HG03575 (cell line): ENCODE measurements around the gene BANF1.

ENCODE experiments used
- ATAC-seq: cut with Tn5 transposase; IDR thresholded peaks from one replicate; pipeline ENCODE4 v1.9.1; 2021; ENCODE audit not compliant: unreplicated experiment, insufficient number of reproducible peaks, low FRiP score; ENCODE audit errors: extremely low read depth

BANF1 gene

DNA sequence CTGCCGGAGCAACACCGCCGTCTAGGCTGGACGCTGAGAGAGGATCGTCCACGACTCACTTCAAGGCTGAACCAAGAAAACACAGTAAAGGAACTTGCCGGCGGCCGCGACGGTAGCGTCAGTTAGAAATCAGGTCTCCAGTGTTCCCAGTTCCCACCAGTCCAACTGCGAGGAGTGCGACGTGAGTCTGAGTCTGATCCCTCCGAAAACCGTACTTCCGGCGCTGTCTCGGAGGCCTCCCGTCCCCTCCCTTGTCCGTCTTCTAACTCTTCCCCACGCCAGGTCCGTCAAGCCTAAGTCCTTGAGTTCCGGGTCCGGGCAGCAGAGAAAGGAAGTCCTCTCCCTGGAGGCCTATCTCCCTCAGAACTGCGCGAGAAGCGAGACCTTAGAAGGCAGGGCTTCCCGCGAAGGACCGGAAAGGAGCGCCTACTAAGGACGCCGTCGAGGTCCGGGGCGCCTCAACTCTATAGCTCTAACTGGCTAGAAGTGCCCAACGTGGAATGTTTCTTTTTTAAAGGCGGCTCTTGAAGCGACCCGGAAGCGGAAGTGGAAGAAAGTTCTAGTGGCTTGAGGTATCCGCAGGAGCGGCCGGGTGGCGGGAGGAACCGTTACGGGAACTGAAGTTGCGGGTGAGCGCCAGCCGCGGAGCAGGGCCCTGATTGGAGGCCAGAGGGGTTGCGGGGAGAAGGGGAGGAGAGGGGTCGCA, at the start of gene BANF1, which contains the start of gene EIF1AD:
Gene BANF1, plus strand, starts transcription at position 562 of the 706 bp plus-strand sequence. CDS start 748 bp downstream, outside the sequence.
Gene EIF1AD, minus strand, starts transcription at position 216 of the 706 bp plus-strand sequence. CDS start 1,768 bp downstream, outside the sequence.
- peak; percentile 66 for ATAC-seq

GRCh38 chr11:65953471-65953870, 48.8 kb upstream of the BANF1 start:
- ATAC-seq = no peak

DNA sequence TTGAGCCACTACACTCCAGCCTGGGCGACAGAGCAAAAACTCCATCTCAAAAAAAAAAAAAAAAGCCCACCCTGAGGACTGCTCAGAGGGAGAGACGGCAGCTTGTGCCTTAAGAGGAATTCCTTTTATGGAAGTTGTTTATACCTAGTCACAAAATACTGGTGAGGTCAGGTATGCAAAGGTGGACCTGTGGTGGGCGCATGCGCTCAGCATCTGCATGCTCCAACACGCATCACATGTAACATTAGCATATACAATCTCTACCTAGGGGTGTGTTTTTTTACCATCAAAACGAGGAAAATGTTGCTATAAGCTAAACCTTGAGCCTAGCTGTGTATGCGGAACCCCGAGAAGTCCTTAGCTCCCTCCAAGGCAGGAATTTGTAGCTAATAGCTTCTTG, 47.5 kb upstream of the BANF1 start:
- ATAC-seq = no peak

- ATAC-seq = no peak
These were observed 44.0 kb upstream of the BANF1 start for GRCh38 chr11:65958291-65958690.

DNA sequence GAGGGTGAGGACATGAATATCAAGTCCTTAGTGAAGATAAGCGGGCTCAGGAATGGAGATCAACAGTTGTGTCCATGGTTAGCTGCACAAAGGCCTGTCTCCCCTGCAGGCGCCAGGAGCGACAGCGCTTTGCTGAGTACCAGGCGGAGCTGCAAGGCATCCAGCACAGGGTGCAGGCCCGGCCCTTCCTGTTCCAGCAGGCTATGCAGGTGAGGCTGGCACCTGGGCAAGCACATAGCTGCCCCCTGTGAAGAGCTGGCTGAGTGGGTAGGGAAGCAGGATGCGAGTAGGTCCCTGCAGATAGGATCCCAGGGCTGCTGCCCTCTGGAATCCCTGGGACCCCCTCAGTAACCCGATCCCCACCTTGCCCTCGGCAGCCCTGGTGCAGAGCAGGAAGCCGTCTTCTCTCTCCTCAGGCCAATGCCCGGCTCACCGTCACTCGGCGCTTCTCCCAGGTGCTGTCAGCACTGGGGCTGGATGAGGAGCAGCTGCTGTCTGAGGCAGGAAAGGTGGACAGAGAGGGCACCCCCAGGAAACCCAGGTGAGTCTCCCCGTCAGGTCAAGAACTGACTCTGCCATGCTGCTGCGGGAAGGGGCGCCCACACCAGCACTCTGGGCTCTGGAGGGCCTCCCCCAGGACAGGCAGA, 43.4 kb upstream of the BANF1 start:
- ATAC-seq = no peak

DNA sequence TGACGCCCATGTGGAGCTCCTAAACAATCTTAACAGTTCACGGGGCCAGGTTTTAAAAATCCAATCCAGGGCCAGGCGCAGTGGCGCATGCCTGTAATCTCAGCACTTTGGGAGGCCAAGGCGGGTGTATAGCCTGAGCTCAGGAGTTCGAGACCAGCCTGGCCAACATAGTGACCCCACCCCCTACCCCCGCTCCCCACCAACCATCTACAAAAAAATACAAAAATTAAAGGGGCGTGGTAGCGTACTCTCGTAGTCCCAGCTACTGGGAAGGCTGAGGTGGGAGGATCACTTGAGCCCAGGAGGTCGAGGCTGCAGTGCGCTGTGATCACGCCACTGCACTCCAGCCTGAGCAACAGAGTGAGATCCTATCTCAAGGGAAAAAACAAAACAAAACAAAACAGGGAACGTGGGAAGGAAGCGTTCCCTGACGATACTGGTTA, 41.5 kb upstream of the BANF1 start:
- ATAC-seq = no peak

DNA sequence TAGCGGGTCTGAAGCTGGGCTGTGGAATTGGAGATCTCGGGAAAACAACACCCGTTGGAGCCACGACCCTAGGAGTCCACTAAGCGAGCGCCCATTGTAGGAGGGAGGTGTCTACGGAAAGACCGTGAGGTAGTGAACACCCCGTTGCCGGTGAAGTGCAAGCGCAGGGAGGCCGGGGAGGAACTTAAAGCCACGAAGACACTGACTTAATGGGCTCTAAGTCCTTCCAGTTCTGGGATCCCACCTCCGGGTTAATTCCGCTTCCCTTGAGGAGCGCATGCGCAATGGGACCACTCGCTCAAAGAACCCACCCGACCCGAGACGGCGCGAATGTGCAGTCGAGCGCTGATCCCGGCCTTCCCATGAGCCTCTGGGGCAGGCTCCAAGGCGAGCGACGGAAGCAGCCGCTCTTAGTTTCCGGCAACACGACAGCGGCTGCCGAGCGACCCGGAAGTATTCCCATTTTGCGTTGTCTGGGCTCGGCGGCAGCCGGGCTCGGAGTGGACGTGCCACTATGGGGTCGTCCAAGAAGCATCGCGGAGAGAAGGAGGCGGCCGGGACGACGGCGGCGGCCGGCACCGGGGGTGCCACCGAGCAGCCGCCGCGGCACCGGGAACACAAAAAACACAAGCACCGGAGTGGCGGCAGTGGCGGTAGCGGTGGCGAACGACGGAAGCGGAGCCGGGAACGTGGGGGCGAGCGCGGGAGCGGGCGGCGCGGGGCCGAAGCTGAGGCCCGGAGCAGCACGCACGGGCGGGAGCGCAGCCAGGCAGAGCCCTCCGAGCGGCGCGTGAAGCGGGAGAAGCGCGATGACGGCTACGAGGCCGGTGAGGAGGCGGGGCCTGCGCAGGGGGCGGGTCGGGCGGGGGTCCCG, 40.8 kb upstream of the BANF1 start, which contains the start of gene SART1:
Gene SART1, plus strand, starts transcription at position 468 of the 874 bp plus-strand sequence. Its CDS starts 47 bp downstream, at position 515.
- no peak for ATAC-seq

DNA sequence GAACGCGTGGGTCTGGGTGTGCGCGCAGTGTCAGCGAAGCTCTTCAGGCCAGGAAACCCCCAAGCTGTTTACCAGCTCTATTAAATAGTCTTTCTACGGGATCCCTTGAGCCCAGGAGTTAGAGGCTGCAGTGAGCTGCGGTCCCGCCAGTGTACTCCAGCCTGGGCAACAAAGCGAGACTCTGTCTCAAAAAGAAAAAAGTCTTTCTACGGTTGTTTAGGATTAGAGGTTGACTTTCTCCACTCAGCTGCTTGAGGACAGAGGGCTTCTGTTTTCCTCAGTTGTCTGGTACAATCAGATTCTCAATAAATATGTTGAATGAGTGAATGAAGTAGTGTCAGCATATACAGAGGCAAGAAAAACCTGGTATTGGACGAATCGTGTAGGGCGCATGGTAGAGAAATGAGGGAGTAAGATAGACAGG, 40.1 kb upstream of the BANF1 start:
- no peak for ATAC-seq

DNA sequence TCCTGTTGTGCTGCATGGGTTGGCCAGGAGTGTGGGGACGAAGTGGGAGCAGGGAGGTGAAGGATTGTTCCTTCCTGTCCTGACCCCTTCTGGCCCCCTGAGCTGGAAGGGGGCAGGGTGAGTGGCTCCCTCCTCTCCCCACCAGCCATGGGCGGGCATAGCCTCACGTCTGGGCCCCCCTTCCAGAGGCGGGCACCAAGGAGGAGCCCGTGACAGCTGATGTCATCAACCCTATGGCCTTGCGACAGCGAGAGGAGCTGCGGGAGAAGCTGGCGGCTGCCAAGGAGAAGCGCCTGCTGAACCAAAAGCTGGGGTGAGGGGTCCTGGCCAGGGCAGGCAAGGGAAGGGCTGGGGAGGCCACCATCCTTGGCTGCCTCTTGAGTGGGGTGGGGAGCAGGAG, 37.4 kb upstream of the BANF1 start:
- no peak for ATAC-seq

GRCh38 chr11:65965986-65966762, 36.1 kb upstream of the BANF1 start:
- no peak for ATAC-seq

DNA sequence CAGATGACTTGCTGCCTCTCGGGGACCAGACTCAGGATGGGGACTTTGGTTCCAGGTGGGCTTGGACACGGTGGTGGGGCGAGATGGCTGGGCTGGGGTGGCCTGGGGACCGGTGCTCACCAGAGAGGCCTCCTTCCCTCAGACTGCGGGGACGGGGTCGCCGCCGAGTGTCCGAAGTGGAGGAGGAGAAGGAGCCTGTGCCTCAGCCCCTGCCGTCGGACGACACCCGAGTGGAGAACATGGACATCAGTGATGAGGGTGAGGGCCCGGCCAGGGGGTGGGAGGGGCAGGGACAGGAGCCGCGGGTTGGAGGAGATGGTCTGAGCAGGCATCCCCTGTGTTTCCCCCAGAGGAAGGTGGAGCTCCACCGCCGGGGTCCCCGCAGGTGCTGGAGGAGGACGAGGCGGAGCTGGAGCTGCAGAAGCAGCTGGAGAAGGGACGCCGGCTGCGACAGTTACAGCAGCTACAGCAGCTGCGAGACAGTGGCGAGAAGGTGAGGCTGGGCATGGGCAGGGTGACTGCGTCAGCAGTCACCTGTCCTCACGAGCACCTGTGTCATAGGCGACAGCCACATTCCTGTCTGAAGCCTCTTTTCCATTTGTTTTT, 34.9 kb upstream of the BANF1 start:
- ATAC-seq = no peak

DNA sequence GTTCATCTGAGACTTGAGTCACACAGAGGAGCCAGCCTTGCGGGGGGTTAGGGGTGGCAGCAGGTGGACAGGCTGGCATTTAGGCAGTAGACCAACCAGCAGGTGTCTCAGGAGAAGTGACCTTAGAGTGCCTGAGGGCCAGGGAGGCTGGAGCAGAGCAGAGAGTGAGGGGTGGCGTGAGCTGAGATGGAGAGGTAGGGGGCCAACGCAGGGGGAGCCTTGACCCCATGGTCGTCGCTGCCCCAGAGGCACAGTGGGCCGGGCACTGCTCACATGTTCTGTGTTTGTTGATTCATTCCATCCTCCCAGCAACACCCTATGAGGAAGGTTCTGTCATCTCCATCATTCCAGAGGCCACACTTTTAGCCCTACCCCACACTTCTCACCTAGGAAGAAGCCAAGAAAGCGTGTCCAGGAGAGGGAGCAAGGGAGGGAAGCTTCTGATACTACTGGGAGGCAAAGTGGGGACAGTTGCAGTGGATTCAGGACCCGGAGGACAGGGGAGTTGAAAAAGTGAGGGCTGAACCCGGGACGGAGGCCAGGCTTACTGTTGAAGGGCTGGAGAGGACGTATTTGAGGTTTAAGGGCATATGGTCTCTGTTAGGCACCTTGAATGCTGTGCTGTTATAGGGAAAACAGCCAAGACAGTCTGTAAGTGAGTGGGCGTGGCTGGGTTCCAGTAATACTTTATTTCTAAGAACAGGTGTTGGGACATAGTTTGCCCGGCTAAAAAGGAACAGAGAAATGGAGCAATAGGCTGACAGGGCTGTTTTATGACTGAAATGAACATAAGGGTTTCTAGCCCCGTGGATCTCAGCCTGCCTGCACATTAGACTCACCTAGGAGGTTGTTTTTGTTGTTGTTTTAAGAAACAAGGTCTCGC, 33.5 kb upstream of the BANF1 start:
- ATAC-seq = no peak

DNA sequence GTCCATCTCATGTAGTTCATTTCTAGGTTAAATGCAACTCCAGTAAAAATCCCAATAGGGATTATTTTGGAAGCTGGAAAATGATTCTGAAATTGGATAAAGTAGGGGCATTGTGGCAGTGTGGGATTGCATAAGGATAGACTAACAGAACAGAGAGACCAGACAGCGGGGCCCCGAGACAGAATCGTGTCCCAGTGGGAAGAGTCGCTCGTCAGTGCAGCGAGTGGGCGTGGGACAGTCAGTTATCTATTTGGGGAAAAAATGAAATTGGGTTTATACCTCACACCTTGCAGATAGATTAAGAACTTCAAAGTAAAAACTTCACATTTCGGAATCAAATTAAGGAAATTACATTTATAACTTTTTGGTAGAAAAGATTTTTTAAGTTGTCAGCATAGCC, 30.2 kb upstream of the BANF1 start:
- no peak for ATAC-seq

DNA sequence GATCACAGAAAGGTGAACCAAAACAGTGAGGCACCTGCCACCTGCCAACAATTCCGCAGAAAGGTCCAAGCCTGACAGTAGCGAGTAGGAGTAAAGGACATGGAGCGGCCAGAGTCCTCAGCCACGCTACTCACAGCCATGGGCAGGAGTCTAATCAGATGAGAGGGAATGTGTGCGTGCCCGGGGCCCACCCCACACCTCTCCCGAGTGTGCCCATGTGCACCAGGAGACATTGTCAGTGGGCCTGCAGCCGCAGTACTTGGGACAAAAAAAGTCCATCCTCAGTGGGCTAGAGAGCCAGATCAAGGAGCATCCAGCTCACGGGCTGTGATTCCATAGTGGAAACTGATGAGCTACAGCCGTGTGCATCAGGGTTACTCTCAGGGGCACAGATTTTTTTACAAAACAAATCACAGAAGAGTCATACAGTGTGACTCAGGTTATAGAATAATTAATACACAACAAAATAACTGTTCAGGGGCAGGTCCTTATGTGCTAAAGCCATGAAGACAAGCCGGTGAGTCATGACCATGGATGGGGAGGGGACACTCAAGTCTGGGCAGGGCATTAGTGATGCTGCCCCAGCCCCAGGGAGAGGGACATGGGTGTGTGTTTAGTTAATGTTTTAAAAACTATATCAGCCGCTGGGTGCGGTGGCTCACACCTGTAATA, 28.7 kb upstream of the BANF1 start:
- ATAC-seq = no peak

DNA sequence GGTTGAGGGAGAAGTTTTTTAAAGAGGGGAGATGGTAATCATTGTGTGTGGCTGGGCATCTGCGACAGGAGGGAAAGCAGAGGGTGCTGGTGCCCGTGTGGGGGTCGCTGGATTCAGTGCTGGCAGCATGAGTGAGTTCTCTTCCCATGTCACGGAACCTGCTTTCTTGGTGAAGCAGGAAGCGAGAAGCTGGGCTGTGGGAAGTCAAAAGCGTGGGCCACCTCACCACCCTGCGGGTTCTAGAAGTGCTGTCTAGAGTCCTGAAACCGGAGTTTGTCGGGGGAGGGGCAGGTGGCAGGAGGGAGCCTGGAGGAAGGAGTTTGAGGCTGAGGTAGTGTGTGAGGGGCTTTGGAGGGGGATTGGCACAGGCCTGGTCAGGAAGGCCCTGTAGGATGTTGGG, 26.5 kb upstream of the BANF1 start:
- ATAC-seq = no peak

DNA sequence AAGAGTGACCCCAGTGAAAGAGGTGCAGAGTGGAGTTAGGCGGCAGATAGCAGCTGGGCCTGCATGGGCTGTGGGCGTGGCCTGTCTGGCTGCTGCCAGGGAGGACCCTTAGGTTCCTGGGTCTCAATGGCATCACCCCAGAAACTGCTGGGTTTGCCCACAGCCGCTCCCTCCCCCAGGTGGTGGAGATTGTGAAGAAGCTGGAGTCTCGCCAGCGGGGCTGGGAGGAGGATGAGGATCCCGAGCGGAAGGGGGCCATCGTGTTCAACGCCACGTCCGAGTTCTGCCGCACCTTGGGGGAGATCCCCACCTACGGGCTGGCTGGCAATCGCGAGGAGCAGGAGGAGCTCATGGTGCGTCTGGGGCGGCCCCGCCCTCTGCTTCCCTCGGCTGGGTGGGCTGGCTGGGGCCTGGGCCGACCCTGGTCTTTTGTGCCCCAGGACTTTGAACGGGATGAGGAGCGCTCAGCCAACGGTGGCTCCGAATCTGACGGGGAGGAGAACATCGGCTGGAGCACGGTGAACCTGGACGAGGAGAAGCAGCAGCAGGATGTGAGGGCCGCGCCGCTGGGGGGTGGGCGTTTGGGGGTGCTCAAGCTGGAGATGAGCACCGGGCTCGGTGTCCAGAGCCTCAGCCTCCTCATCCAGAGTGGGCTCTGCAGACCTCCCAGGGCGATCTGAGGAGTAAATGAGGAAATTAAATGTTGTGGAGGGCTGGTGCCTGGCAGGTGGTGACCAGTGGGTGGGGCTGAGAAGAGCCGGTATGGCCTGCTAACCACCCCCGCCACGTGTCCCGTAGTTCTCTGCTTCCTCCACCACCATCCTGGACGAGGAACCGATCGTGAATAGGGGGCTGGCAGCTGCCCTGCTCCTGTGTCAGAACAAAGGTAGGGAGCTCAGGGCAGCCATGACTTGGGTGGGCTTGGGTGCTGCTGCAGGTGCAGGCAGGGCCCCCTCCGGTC, 25.8 kb upstream of the BANF1 start:
- no peak for ATAC-seq
